A549 (cell line): ENCODE results near the gene MEAK7. TPM values are rescaled to one million over a fixed set of nuclear protein-coding genes. Genes with fewer than 3 reads are reported as not detected.

Source experiments
- ATAC-seq, 2 experiments: fragments of 200-7000 bp in 1 of 2; fragments of >200 bp in 1 of 2; cut with Nextera tagmentation in 1 of 2; cut with Tn5 transposase in 1 of 2; 3 replicates each; pipeline versions ENCODE4 v1.8.0 to v1.9.1; 2018 to 2020; ENCODE audit warnings: mild to moderate bottlenecking in 1 of 2, moderate library complexity in 1 of 2
- CTCF ChIA-PET: fragments of 300-600 bp; sonication (Branson Sonifier 250); formaldehyde crosslinking; extraction: SDS; loops from one replicate; lab custom pipeline; 2021; ENCODE audit warnings: antibody characterized with exemption, inconsistent platforms; lab: Yijun Ruan, JAX
- POLR2A ChIA-PET: fragments of 350-600 bp; formaldehyde crosslinking; extraction: SDS; loops from one replicate; lab custom pipeline; 2021; ENCODE audit warnings: antibody characterized with exemption, inconsistent platforms; lab: Yijun Ruan, JAX
- DNase-seq, 2 experiments: peaks; one replicate each; pipeline versions ENCODE4 v3.0.0 to v3.0.0-alpha.2; 2011 to 2016; ENCODE audit warnings: low read depth in 1 of 2, low spot score in 1 of 2
- FAIRE-seq: peaks from 2 replicates; lab custom pipeline; 2011; peaks lifted over from hg19 to GRCh38; lab: Jason Lieb, UNC
- H3K27ac ChIP-seq, 2 experiments: fragments of >200 bp; sonication (Bioruptor Twin); formaldehyde crosslinking; 3 replicates each; pipeline ENCODE4 v1.5.1; 2016 to 2017
- H3K4me1 ChIP-seq: fragments of >200 bp; sonication (Bioruptor Twin); formaldehyde crosslinking; 3 replicates; pipeline ENCODE4 v1.6.1; 2016
- H3K4me2 ChIP-seq: fragments of >200 bp; sonication (Bioruptor Twin); formaldehyde crosslinking; 3 replicates; pipeline ENCODE4 v1.6.1; 2016
- H3K4me3 ChIP-seq: fragments of >200 bp; sonication (Bioruptor Twin); formaldehyde crosslinking; 3 replicates; pipeline ENCODE4 v1.5.1; 2016
- H3K9me3 ChIP-seq: fragments of >200 bp; sonication (Bioruptor Twin); formaldehyde crosslinking; 3 replicates; pipeline ENCODE4 v1.6.1; 2016
- BHLHE40 ChIP-seq: IDR thresholded peaks from 2 replicates; pipeline ENCODE4 v1.6.1; 2012; ENCODE audit warnings: low read depth, low read length, inconsistent platforms
- CBX2 ChIP-seq: fragments of 200-600 bp; sonication (generic); IDR thresholded peaks from 2 replicates; pipeline ENCODE4 v1.6.1; 2016; ENCODE audit warnings: low read depth, mild to moderate bottlenecking, borderline replicate concordance
- CBX8 ChIP-seq: fragments of 200-600 bp; sonication (generic); IDR thresholded peaks from 2 replicates; pipeline ENCODE4 v1.6.1; 2016
- EP300 ChIP-seq, 2 experiments: fragments of >200 bp; sonication (Bioruptor Twin); formaldehyde crosslinking; IDR thresholded peaks; 2 replicates in 1 of 2; 3 replicates in 1 of 2; pipeline ENCODE4 v1.6.1; 2016 to 2017
- ESRRA ChIP-seq: fragments of 150-350 bp; IDR thresholded peaks from 2 replicates; pipeline ENCODE4 v1.6.1; 2014; ENCODE audit warnings: mild to moderate bottlenecking, low read length, borderline replicate concordance
- FOSL2 ChIP-seq, 2 experiments: fragments of 450-650 bp in 1 of 2; fragments of >200 bp in 1 of 2; sonication (Bioruptor Twin) in 1 of 2; formaldehyde crosslinking; IDR thresholded peaks; 2 replicates each; pipeline versions ENCODE4 v1.5.0 to v1.6.1; 2016 to 2020; ENCODE audit warnings: mild to moderate bottlenecking in 1 of 2, moderate library complexity in 1 of 2
- HDAC2 ChIP-seq: fragments of 200-600 bp; sonication (generic); IDR thresholded peaks from 2 replicates; pipeline ENCODE4 v1.6.1; 2016
- HEYL ChIP-seq: fragments of 250-450 bp; sonication (Bioruptor Pico); IDR thresholded peaks from 2 replicates; pipeline ENCODE4 v1.8.0; 2021; ENCODE audit warnings: mild to moderate bottlenecking, moderate library complexity
- HOXB13 ChIP-seq: fragments of 250-450 bp; sonication (Bioruptor Pico); IDR thresholded peaks from 2 replicates; pipeline ENCODE4 v1.5.0; 2020; ENCODE audit warnings: low read depth, mild to moderate bottlenecking, moderate library complexity
- KDM1A ChIP-seq: fragments of 200-600 bp; sonication (generic); IDR thresholded peaks from 2 replicates; pipeline ENCODE4 v1.6.1; 2016; ENCODE audit warnings: low read depth, mild to moderate bottlenecking
- NFE2L2 ChIP-seq: fragments of 150-350 bp; conservative IDR thresholded peaks from 2 replicates; pipeline ENCODE4 v1.6.1; 2014; ENCODE audit warnings: low read length
- NR3C1 ChIP-seq: fragments of >200 bp; sonication (Bioruptor Twin); formaldehyde crosslinking; IDR thresholded peaks from 3 replicates; pipeline ENCODE4 v1.6.1; 2017
- PHF8 ChIP-seq: fragments of 200-600 bp; sonication (generic); IDR thresholded peaks from 2 replicates; pipeline ENCODE4 v1.6.1; 2016; ENCODE audit warnings: low read depth, mild to moderate bottlenecking, antibody characterized with exemption, moderate library complexity, borderline replicate concordance
- POLR2A ChIP-seq: IDR thresholded peaks from 2 replicates; pipeline ENCODE4 v1.6.1; 2012; ENCODE audit warnings: mild to moderate bottlenecking, low read length
- POLR2AphosphoS2 ChIP-seq: conservative IDR thresholded peaks from 2 replicates; pipeline ENCODE4 v1.6.1; 2012; ENCODE audit warnings: low read length, improper control_type of control experiment, inconsistent platforms
- RARB ChIP-seq: fragments of 250-450 bp; sonication (Bioruptor Pico); IDR thresholded peaks from 2 replicates; pipeline ENCODE4 v1.8.0; 2021; ENCODE audit warnings: mild to moderate bottlenecking, moderate library complexity
- RCOR1 ChIP-seq: fragments of 150-350 bp; IDR thresholded peaks from 2 replicates; pipeline ENCODE4 v1.6.1; 2014; ENCODE audit warnings: antibody characterized with exemption, low read length, low read depth
- RFX5 ChIP-seq: fragments of 450-650 bp; IDR thresholded peaks from 2 replicates; pipeline ENCODE4 v1.7.1; 2014; ENCODE audit warnings: antibody characterized with exemption, mild to moderate bottlenecking, moderate library complexity
- SREBF2 ChIP-seq: fragments of 450-650 bp; IDR thresholded peaks from 2 replicates; pipeline ENCODE4 v1.6.1; 2014; ENCODE audit warnings: mild to moderate bottlenecking, moderate library complexity
- TP53 ChIP-seq: fragments of 250-450 bp; sonication (Bioruptor Pico); IDR thresholded peaks from 2 replicates; pipeline ENCODE4 v1.5.0; 2021; ENCODE audit warnings: mild to moderate bottlenecking, moderate library complexity
- ZFP36 ChIP-seq: fragments of 450-650 bp; IDR thresholded peaks from 2 replicates; pipeline ENCODE4 v1.6.1; 2014; ENCODE audit warnings: borderline replicate concordance; ENCODE audit not compliant: partially characterized antibody
- WGBS: methylation state at CpG from one replicate; pipeline ENCODE4 v1.1.6; 2017; ENCODE audit errors: missing lambda C conversion rate; 5-methylcytosine and 5-hydroxymethylcytosine counted together
- polyA plus RNA-seq, 4 experiments: library from polyadenylated mRNA; depleted of rRNA in 3 of 4; stranded (reverse); fragments of >200 nt; fragmentation: RNase III in 1 of 4; extraction: RNeasy Plus Mini Kit Qiagen cat#74134 plus additional on column Dnase treatment in 1 of 4; gene quantifications; 2 replicates in 3 of 4; 3 replicates in 1 of 4; pipeline ENCODE4 v1.2.3, GENCODE V29; 2011 to 2017
- TF ChIP-seq, protein P1 (sequence below): fragments of 150-350 bp; IDR thresholded peaks from 2 replicates; pipeline ENCODE4 v1.6.1; 2014; ENCODE audit warnings: low read depth, mild to moderate bottlenecking, low read length
- TF ChIP-seq, protein P2 (sequence below): fragments of >200 bp; sonication (Bioruptor Twin); formaldehyde crosslinking; IDR thresholded peaks from 3 replicates; pipeline ENCODE4 v1.5.1; 2016
- TF ChIP-seq, protein P3 (sequence below): IDR thresholded peaks from 2 replicates; pipeline ENCODE4 v1.6.1; 2012

The MEAK7 gene
- polyA plus RNA-seq, 2 of the 4 experiments (the other 2 are of a cell fraction) = 26.2 to 30.5 TPM

DNA sequence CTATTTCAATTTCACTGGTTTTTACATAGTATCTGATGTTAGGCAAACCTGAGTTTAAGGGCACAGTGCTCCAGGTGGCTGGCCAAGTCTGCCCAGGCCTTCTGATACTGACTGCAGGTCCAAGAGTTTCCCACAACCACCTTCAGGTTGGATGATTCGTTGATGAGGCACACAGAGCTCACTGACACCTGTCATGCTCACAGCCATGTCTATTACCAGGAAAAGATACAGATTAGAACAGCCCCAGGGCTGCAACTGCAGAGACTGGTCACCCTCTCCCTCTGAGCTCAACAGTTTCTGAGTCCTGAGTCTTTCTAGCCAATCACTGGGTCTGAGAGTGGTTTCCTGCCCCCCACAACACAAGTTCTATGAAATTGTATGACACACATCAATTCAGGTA lies 37.2 kb downstream of the MEAK7 start:
- Histone ChIP-seq H3K9me3 (peaks cover 24% of the 10 kb centered on the region), H3K4me2 (no peak overlapping the region), H3K27ac (no peak overlapping the region), H3K4me1 (no peaks in the 10 kb centered on the region), H3K4me3 (no peak overlapping the region)
- FAIRE-seq (no peak), ATAC-seq (no peak), DNase-seq (no peak)
- ChIA-PET CTCF (interaction anchor here (1.9 kb wide), 1 partner anchor 17 kb away, joined by 13 read pairs; no protein-coding TSS in a partner anchor), POLR2A (no interaction called here)
- TF ChIP-seq, protein P1, sequence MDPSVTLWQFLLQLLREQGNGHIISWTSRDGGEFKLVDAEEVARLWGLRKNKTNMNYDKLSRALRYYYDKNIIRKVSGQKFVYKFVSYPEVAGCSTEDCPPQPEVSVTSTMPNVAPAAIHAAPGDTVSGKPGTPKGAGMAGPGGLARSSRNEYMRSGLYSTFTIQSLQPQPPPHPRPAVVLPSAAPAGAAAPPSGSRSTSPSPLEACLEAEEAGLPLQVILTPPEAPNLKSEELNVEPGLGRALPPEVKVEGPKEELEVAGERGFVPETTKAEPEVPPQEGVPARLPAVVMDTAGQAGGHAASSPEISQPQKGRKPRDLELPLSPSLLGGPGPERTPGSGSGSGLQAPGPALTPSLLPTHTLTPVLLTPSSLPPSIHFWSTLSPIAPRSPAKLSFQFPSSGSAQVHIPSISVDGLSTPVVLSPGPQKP = no peak
- TF ChIP-seq TP53 (CRISPR knock-in tag) (no peak), ESRRA (no peak), POLR2A (no peak), HEYL (CRISPR knock-in tag) (no peak), SREBF2 (no peak), KDM1A (no peak), EP300 (IDR thresholded peaks at IDR 0.05) (no peak), HOXB13 (CRISPR knock-in tag) (no peak), BHLHE40 (no peak), NFE2L2 (no peak), FOSL2 (IDR thresholded peaks at IDR 0.05) (no peak), FOSL2 (CRISPR knock-in tag; IDR thresholded peaks at IDR 0.05) (no peak), HDAC2 (no peak)
- TF ChIP-seq, protein P2, sequence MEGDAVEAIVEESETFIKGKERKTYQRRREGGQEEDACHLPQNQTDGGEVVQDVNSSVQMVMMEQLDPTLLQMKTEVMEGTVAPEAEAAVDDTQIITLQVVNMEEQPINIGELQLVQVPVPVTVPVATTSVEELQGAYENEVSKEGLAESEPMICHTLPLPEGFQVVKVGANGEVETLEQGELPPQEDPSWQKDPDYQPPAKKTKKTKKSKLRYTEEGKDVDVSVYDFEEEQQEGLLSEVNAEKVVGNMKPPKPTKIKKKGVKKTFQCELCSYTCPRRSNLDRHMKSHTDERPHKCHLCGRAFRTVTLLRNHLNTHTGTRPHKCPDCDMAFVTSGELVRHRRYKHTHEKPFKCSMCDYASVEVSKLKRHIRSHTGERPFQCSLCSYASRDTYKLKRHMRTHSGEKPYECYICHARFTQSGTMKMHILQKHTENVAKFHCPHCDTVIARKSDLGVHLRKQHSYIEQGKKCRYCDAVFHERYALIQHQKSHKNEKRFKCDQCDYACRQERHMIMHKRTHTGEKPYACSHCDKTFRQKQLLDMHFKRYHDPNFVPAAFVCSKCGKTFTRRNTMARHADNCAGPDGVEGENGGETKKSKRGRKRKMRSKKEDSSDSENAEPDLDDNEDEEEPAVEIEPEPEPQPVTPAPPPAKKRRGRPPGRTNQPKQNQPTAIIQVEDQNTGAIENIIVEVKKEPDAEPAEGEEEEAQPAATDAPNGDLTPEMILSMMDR = no peak
- 100% methylated on average over 1 of the region's 1 CpG for WGBS

DNA sequence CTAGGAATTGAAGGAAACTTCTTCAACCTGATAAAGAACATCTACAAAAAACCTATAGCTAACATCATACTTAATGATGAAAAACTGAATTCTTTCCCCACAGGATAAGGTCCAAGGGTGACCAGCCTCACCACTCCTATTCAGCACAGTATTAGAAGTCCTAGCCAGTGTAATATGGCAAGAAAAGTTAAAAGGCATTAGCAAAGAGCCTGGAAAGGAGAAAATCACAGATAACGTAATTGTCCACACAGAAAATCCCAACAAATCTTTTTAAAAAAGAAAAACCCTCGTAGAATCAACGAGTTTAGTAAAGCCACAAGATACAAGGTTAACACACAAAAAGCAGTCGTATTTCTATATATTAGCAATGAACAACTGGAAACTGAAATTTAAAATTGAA lies 37.8 kb downstream of the MEAK7 start:
- DNase-seq (no peak), FAIRE-seq (no peak), ATAC-seq (no peak)
- TF ChIP-seq RARB (CRISPR knock-in tag) (no peak), HDAC2 (no peak), CBX2 (no peak), ZFP36 (no peak), RFX5 (no peak), CBX8 (no peak), RCOR1 (no peak), EP300 (IDR thresholded peaks at IDR 0.05) (no peak), POLR2AphosphoS2 (no peak), NR3C1 (no peak), PHF8 (no peak)
- TF ChIP-seq, protein P3, sequence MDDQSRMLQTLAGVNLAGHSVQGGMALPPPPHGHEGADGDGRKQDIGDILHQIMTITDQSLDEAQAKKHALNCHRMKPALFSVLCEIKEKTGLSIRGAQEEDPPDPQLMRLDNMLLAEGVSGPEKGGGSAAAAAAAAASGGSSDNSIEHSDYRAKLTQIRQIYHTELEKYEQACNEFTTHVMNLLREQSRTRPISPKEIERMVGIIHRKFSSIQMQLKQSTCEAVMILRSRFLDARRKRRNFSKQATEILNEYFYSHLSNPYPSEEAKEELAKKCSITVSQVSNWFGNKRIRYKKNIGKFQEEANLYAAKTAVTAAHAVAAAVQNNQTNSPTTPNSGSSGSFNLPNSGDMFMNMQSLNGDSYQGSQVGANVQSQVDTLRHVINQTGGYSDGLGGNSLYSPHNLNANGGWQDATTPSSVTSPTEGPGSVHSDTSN = no peak
- H3K4me3 ChIP-seq = no peak overlapping the region
- WGBS = 29% methylated on average over 4 of the region's 4 CpGs
- no peak overlapping the region for H3K27ac ChIP-seq
- no peak overlapping the region for H3K4me2 ChIP-seq
- peaks cover 20% of the 10 kb centered on the region for H3K9me3 ChIP-seq
- ChIA-PET POLR2A (no interaction called here), CTCF (interaction anchor here (1.9 kb wide), 1 partner anchor 17 kb away, joined by 13 read pairs; no protein-coding TSS in a partner anchor)
- no peaks in the 10 kb centered on the region for H3K4me1 ChIP-seq
